HepG2 (cell line): ENCODE results near the gene BCL2L2. TPM values are rescaled to one million over a fixed set of nuclear protein-coding genes. Genes with fewer than 3 reads are reported as not detected.
A peak's percentile ranks its signal among the peaks of the same experiment; 100 is the strongest.

Experiments used
- CAMTA2 ChIP-seq: sonication (generic); formaldehyde crosslinking; IDR thresholded peaks from 2 replicates; pipeline ENCODE4 v1.4.0; 2020; ENCODE audit warnings: mild to moderate bottlenecking, missing genetic modification reagents, borderline replicate concordance
- CHD2 ChIP-seq: IDR thresholded peaks from 2 replicates; pipeline ENCODE4 v1.6.1; 2011; ENCODE audit warnings: low read depth, low read length, improper control_type of control experiment
- FOXA3 ChIP-seq: IDR thresholded peaks from 2 replicates; pipeline ENCODE4 v1.6.1; 2016; ENCODE audit warnings: missing genetic modification reagents, missing compliant biosample characterization
- JUNB ChIP-seq: sonication (generic); formaldehyde crosslinking; IDR thresholded peaks from 2 replicates; pipeline ENCODE4 v1.8.0; 2022; ENCODE audit warnings: missing genetic modification reagents, mild to moderate bottlenecking, borderline replicate concordance
- NFE2L1 ChIP-seq: sonication (generic); formaldehyde crosslinking; IDR thresholded peaks from 2 replicates; pipeline ENCODE4 v1.4.0; 2020; ENCODE audit warnings: missing genetic modification reagents, mild to moderate bottlenecking, borderline replicate concordance
- NRL ChIP-seq: sonication (generic); formaldehyde crosslinking; IDR thresholded peaks from 2 replicates; pipeline ENCODE4 v1.5.0; 2020; ENCODE audit warnings: missing genetic modification reagents, mild to moderate bottlenecking, moderate library complexity, borderline replicate concordance
- PHB2 ChIP-seq: fragments of 450-650 bp; IDR thresholded peaks from 2 replicates; pipeline ENCODE4 v1.6.1; 2018; ENCODE audit not compliant: partially characterized antibody
- RFX3 ChIP-seq: IDR thresholded peaks from 2 replicates; pipeline ENCODE4 v1.6.1; 2016; ENCODE audit warnings: missing biosample characterization, missing genetic modification reagents
- RFXAP ChIP-seq: sonication (generic); formaldehyde crosslinking; IDR thresholded peaks from 2 replicates; pipeline ENCODE4 v1.4.0; 2020; ENCODE audit warnings: missing genetic modification reagents, borderline replicate concordance
- SALL1 ChIP-seq: sonication (generic); formaldehyde crosslinking; IDR thresholded peaks from 2 replicates; pipeline ENCODE4 v1.8.0; 2022; ENCODE audit warnings: mild to moderate bottlenecking, missing genetic modification reagents
- ZNF296 ChIP-seq: sonication (generic); formaldehyde crosslinking; conservative IDR thresholded peaks from 2 replicates; pipeline ENCODE4 v1.5.0; 2020; ENCODE audit warnings: mild to moderate bottlenecking, missing genetic modification reagents
- ZNF766 ChIP-seq: sonication (generic); formaldehyde crosslinking; IDR thresholded peaks from 2 replicates; pipeline ENCODE4 v1.5.0; 2020; ENCODE audit warnings: missing genetic modification reagents, borderline replicate concordance
- ZNF792 ChIP-seq: IDR thresholded peaks from 2 replicates; pipeline ENCODE4 v1.6.1; 2016
- ZSCAN31 ChIP-seq: sonication (generic); formaldehyde crosslinking; IDR thresholded peaks from 2 replicates; pipeline ENCODE4 v1.5.0; 2020; ENCODE audit warnings: low read depth, mild to moderate bottlenecking, missing genetic modification reagents
- polyA plus RNA-seq, 8 experiments: library from polyadenylated mRNA; depleted of rRNA in 3 of 8; stranded (reverse) in 7 of 8; unstranded in 1 of 8; fragments of >200 nt; fragmentation: Illumina TruSeq in 4 of 8; extraction: Trizol in 4 of 8; gene quantifications; 2 replicates each; pipeline versions ENCODE4 v1.2.1 to v1.2.3, GENCODE V29; 2011 to 2016; ENCODE audit warnings: low read depth in 4 of 8, missing spikeins in 1 of 8, mixed read lengths in 1 of 8; ENCODE audit not compliant: insufficient read depth in 1 of 8
- total RNA-seq, 5 experiments: library from RNA; depleted of rRNA; stranded (reverse); fragments of >200 nt; fragmentation: Illumina TruSeq; extraction: Trizol; gene quantifications; 2 replicates each; pipeline ENCODE4 v1.2.3, GENCODE V29; 2016; ENCODE audit warnings: low read depth in 1 of 5
- TF ChIP-seq, protein P1 (sequence below): sonication (generic); formaldehyde crosslinking; IDR thresholded peaks from 2 replicates; pipeline ENCODE4 v1.4.0; 2020; ENCODE audit warnings: missing genetic modification reagents, borderline replicate concordance
- TF ChIP-seq, protein P2 (sequence below): sonication (generic); formaldehyde crosslinking; IDR thresholded peaks from 2 replicates; pipeline ENCODE4 v1.4.0; 2020; ENCODE audit warnings: mild to moderate bottlenecking, missing genetic modification reagents
- TF ChIP-seq, protein P3 (sequence below): sonication (generic); formaldehyde crosslinking; IDR thresholded peaks from 2 replicates; pipeline ENCODE4 v1.4.0; 2020; ENCODE audit warnings: missing genetic modification reagents, borderline replicate concordance
- TF ChIP-seq, protein P4 (sequence below): IDR thresholded peaks from 2 replicates; pipeline ENCODE4 v1.6.1; 2012; ENCODE audit warnings: low read depth, low read length, improper control_type of control experiment

BCL2L2 gene
- total and polyA plus RNA-seq, 2 of the 13 experiments (the other 11 are each of a cell fraction or from before 2014, with no cell fraction given), result 28.1 to 49.8 TPM

DNA sequence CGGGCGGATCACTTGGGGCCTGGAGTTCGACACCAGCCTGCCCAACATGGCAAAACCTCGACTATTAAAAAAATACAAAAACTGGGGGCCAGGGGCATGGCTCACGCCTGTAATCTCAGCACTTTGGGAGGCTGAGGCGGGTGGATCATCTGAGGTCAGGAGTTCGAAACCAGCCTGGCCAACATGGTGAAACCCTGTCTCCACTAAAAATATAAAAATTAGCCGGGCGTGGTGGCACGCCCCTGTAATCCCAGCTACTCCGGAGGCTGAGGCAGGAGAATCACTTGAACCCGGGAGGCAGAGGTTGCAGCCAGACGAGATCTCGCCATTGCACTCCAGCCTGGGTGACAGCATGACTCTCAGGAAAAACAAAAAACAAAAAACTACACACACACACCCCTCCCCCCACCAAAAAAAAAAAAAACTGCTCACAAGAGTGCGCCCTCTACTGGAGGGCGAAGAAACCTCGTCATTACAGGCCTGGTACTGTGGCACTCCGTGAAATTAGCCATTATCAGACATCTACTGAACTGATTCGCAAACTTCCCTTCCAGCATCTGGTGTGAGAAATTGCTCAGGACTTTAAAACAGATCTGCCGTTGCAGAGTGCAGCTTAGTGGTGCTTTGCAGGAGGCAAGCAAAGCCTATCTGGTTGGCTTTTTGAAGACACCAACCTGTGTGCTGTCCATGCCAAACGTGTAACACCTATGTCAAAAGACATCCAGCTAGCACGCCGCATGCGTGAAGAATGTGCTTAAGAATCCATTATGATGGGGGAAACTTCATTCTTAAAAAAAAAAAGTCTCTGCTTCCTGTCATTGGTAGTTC, 11.7 kb upstream of the BCL2L2 start (continued):
- TF ChIP-seq, protein P1, sequence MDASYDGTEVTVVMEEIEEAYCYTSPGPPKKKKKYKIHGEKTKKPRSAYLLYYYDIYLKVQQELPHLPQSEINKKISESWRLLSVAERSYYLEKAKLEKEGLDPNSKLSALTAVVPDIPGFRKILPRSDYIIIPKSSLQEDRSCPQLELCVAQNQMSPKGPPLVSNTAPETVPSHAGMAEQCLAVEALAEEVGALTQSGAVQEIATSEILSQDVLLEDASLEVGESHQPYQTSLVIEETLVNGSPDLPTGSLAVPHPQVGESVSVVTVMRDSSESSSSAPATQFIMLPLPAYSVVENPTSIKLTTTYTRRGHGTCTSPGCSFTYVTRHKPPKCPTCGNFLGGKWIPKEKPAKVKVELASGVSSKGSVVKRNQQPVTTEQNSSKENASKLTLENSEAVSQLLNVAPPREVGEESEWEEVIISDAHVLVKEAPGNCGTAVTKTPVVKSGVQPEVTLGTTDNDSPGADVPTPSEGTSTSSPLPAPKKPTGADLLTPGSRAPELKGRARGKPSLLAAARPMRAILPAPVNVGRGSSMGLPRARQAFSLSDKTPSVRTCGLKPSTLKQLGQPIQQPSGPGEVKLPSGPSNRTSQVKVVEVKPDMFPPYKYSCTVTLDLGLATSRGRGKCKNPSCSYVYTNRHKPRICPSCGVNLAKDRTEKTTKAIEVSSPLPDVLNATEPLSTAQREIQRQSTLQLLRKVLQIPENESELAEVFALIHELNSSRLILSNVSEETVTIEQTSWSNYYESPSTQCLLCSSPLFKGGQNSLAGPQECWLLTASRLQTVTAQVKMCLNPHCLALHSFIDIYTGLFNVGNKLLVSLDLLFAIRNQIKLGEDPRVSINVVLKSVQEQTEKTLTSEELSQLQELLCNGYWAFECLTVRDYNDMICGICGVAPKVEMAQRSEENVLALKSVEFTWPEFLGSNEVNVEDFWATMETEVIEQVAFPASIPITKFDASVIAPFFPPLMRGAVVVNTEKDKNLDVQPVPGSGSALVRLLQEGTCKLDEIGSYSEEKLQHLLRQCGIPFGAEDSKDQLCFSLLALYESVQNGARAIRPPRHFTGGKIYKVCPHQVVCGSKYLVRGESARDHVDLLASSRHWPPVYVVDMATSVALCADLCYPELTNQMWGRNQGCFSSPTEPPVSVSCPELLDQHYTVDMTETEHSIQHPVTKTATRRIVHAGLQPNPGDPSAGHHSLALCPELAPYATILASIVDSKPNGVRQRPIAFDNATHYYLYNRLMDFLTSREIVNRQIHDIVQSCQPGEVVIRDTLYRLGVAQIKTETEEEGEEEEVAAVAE (CRISPR knock-in tag), result peak; percentile 15; the same call in 1 of the 2 replicates
- TF ChIP-seq NFE2L1 (CRISPR knock-in tag) (no peak), RFX3 (no peak), NRL (CRISPR knock-in tag) (no peak), ZNF792 (CRISPR knock-in tag) (no peak; the same call in 1 of the 2 replicates), ZSCAN31 (CRISPR knock-in tag) (no peak), SALL1 (CRISPR knock-in tag) (peak; percentile 39; the same call in 1 of the 2 replicates), RFXAP (CRISPR knock-in tag) (peak; percentile 64), CHD2 (no peak), JUNB (CRISPR knock-in tag) (no peak; the same call in 1 of the 2 replicates), FOXA3 (no peak; the same call in 1 of the 2 replicates), ZNF766 (CRISPR knock-in tag) (peak; percentile 79; the same call in 1 of the 2 replicates), PHB2 (no peak), CAMTA2 (no peak), ZNF296 (CRISPR knock-in tag) (no peak)
- TF ChIP-seq, protein P2, sequence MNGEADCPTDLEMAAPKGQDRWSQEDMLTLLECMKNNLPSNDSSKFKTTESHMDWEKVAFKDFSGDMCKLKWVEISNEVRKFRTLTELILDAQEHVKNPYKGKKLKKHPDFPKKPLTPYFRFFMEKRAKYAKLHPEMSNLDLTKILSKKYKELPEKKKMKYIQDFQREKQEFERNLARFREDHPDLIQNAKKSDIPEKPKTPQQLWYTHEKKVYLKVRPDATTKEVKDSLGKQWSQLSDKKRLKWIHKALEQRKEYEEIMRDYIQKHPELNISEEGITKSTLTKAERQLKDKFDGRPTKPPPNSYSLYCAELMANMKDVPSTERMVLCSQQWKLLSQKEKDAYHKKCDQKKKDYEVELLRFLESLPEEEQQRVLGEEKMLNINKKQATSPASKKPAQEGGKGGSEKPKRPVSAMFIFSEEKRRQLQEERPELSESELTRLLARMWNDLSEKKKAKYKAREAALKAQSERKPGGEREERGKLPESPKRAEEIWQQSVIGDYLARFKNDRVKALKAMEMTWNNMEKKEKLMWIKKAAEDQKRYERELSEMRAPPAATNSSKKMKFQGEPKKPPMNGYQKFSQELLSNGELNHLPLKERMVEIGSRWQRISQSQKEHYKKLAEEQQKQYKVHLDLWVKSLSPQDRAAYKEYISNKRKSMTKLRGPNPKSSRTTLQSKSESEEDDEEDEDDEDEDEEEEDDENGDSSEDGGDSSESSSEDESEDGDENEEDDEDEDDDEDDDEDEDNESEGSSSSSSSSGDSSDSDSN (CRISPR knock-in tag), result no peak
- TF ChIP-seq, protein P3, sequence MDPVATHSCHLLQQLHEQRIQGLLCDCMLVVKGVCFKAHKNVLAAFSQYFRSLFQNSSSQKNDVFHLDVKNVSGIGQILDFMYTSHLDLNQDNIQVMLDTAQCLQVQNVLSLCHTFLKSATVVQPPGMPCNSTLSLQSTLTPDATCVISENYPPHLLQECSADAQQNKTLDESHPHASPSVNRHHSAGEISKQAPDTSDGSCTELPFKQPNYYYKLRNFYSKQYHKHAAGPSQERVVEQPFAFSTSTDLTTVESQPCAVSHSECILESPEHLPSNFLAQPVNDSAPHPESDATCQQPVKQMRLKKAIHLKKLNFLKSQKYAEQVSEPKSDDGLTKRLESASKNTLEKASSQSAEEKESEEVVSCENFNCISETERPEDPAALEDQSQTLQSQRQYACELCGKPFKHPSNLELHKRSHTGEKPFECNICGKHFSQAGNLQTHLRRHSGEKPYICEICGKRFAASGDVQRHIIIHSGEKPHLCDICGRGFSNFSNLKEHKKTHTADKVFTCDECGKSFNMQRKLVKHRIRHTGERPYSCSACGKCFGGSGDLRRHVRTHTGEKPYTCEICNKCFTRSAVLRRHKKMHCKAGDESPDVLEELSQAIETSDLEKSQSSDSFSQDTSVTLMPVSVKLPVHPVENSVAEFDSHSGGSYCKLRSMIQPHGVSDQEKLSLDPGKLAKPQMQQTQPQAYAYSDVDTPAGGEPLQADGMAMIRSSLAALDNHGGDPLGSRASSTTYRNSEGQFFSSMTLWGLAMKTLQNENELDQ (CRISPR knock-in tag), result no peak
- TF ChIP-seq, protein P4, sequence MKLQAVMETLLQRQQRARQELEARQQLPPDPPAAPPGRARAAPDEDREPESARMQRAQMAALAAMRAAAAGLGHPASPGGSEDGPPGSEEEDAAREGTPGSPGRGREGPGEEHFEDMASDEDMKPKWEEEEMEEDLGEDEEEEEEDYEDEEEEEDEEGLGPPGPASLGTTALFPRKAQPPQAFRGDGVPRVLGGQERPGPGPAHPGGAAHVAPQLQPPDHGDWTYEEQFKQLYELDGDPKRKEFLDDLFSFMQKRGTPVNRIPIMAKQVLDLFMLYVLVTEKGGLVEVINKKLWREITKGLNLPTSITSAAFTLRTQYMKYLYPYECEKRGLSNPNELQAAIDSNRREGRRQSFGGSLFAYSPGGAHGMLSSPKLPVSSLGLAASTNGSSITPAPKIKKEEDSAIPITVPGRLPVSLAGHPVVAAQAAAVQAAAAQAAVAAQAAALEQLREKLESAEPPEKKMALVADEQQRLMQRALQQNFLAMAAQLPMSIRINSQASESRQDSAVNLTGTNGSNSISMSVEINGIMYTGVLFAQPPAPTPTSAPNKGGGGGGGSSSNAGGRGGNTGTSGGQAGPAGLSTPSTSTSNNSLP, result peak; percentile 36; the same call in 1 of the 2 replicates
